Rectal smooth muscle tissue (tissue), 1 donor: Measurements from ENCODE around the gene RTL5.

Source experiments
- H3K27ac ChIP-seq: one replicate; pipeline ENCODE4 v1.7.0; 2013; ENCODE audit warnings: low read depth, low read length, inconsistent platforms
- H3K27me3 ChIP-seq: one replicate; pipeline ENCODE4 v1.7.0; 2013; ENCODE audit warnings: low read length; ENCODE audit not compliant: control insufficient read depth, insufficient read depth
- H3K36me3 ChIP-seq: one replicate; pipeline ENCODE4 v1.7.0; 2013; ENCODE audit warnings: low read length; ENCODE audit not compliant: control insufficient read depth, insufficient read depth
- H3K4me1 ChIP-seq: one replicate; pipeline ENCODE4 v1.7.0; 2013; ENCODE audit warnings: low read length; ENCODE audit not compliant: control insufficient read depth, insufficient read depth
- H3K4me3 ChIP-seq: one replicate; pipeline ENCODE4 v1.7.0; 2013; ENCODE audit warnings: low read length
- H3K9ac ChIP-seq: one replicate; pipeline ENCODE4 v1.7.0; 2013; ENCODE audit warnings: low read length

The RTL5 gene

GRCh38 chrX:72100824-72101351 is 30.8 kb downstream of the RTL5 start:
- H3K4me3 ChIP-seq = no peak overlapping the region
- peaks cover 3% of the 10 kb centered on the region for H3K27me3 ChIP-seq

GRCh38 chrX:72100051-72100755 is 31.5 kb downstream of the RTL5 start:
- no peaks in the 10 kb centered on the region for H3K4me1 ChIP-seq
- H3K27ac ChIP-seq = no peak overlapping the region
- H3K27me3 ChIP-seq = peaks cover 3% of the 10 kb centered on the region
- no peaks in the 10 kb centered on the region for H3K36me3 ChIP-seq
- H3K9ac ChIP-seq = no peak overlapping the region
- H3K4me3 ChIP-seq = no peak overlapping the region

More at GRCh38 chrX:72100824-72101351, 30.8 kb downstream of the RTL5 start:
- no peaks in the 10 kb centered on the region for H3K36me3 ChIP-seq
- H3K27ac ChIP-seq = no peak overlapping the region
- no peak overlapping the region for H3K9ac ChIP-seq
- H3K4me1 ChIP-seq = no peaks in the 10 kb centered on the region

DNA sequence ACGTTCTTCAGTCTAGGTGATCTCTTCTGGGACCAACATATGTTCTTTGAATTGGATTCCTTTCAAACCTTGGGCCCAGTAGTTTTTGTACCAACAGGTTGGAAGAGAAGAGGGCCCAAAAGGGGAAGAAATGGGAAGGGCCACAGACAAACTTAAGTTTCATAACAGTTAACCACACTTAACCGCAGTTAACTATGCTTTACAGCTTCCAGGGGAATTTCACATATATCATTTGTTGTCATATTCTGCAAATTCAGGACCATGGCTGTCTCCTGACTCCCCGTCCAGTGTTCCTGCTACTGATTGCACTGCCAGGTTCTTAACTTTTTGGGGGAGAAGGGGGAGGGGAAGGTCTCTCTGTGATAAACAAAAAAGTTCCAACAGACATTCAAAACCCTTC is 34.6 kb downstream of the RTL5 start:
- Histone ChIP-seq H3K36me3 (no peaks in the 10 kb centered on the region), H3K9ac (no peak overlapping the region), H3K4me1 (no peaks in the 10 kb centered on the region), H3K27me3 (peaks cover 3% of the 10 kb centered on the region), H3K27ac (no peak overlapping the region), H3K4me3 (no peak overlapping the region)

DNA sequence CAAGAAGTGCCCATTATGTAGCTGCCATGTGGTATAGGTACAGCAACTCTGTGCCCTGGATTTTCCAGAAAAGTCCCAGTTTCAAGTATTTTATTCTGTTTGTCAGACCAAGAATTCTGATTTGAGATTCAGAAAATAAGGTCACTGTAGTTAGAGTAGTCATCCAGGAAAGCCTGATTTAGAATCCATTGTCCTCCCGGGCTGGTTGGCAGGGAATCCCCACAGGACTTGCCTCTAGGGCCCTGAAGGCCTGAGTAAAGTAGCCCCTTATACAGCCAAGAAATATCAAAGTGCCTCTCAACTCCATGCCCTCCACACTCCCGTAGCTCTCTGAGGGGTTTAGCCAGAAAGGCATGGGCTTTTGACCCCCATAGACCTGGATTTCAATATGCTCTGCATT is 36.3 kb downstream of the RTL5 start:
- Histone ChIP-seq H3K36me3 (no peaks in the 10 kb centered on the region), H3K9ac (no peak overlapping the region), H3K27ac (no peak overlapping the region), H3K4me3 (no peak overlapping the region), H3K4me1 (no peaks in the 10 kb centered on the region), H3K27me3 (peaks cover 3% of the 10 kb centered on the region)

- Histone ChIP-seq H3K36me3 (no peaks in the 10 kb centered on the region), H3K27me3 (peaks cover 2% of the 10 kb centered on the region), H3K4me1 (no peaks in the 10 kb centered on the region), H3K4me3 (no peak overlapping the region), H3K9ac (no peak overlapping the region), H3K27ac (no peak overlapping the region)
Observed at GRCh38 chrX:72094894-72095293, 36.8 kb downstream of the RTL5 start.

- Histone ChIP-seq H3K27me3 (no peaks in the 10 kb centered on the region), H3K27ac (no peak overlapping the region), H3K4me1 (no peaks in the 10 kb centered on the region), H3K9ac (no peak overlapping the region), H3K36me3 (no peaks in the 10 kb centered on the region), H3K4me3 (no peak overlapping the region)
Observed at GRCh38 chrX:72089254-72089653, 42.5 kb downstream of the RTL5 start.

- no peak overlapping the region for H3K27ac ChIP-seq
- no peak overlapping the region for H3K4me3 ChIP-seq
- H3K36me3 ChIP-seq = no peaks in the 10 kb centered on the region
- no peaks in the 10 kb centered on the region for H3K27me3 ChIP-seq
- no peaks in the 10 kb centered on the region for H3K4me1 ChIP-seq
- H3K9ac ChIP-seq = no peak overlapping the region
Observed at GRCh38 chrX:72088761-72089160, 43.0 kb downstream of the RTL5 start.

GRCh38 chrX:72086995-72087394 is 44.7 kb downstream of the RTL5 start:
- Histone ChIP-seq H3K36me3 (no peaks in the 10 kb centered on the region), H3K9ac (no peak overlapping the region), H3K4me3 (no peak overlapping the region), H3K4me1 (no peaks in the 10 kb centered on the region), H3K27me3 (no peaks in the 10 kb centered on the region), H3K27ac (no peak overlapping the region)

DNA sequence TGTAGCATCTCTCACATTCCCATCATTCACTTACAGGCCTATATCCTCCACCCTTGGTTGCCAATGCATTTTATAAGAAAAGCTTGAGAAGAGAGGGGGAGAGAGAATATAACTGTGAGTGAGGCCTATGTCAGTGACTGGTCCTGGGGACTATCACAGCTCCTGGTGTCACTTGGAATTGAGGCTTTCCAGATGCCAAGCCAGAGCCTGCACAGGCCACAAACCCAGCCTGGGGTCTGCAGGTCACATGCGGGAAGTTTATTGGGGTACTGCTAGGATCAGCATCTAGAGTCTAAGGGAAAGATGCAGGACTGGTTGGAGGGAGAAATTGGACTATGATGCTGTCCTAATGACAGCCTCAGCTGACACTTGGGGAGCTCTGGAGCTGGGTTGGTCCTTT is 47.6 kb downstream of the RTL5 start:
- no peak overlapping the region for H3K27ac ChIP-seq

GRCh38 chrX:72083291-72083690 is 48.4 kb downstream of the RTL5 start:
- H3K27ac ChIP-seq = no peak overlapping the region
- no peaks in the 10 kb centered on the region for H3K36me3 ChIP-seq
- H3K4me3 ChIP-seq = no peak overlapping the region
- H3K27me3 ChIP-seq = no peaks in the 10 kb centered on the region
- no peak overlapping the region for H3K9ac ChIP-seq
- H3K4me1 ChIP-seq = no peaks in the 10 kb centered on the region

More for the DNA sequence above, 47.6 kb downstream of the RTL5 start:
- no peaks in the 10 kb centered on the region for H3K36me3 ChIP-seq
- no peak overlapping the region for H3K9ac ChIP-seq
- no peaks in the 10 kb centered on the region for H3K4me1 ChIP-seq
- no peaks in the 10 kb centered on the region for H3K27me3 ChIP-seq
- no peak overlapping the region for H3K4me3 ChIP-seq

DNA sequence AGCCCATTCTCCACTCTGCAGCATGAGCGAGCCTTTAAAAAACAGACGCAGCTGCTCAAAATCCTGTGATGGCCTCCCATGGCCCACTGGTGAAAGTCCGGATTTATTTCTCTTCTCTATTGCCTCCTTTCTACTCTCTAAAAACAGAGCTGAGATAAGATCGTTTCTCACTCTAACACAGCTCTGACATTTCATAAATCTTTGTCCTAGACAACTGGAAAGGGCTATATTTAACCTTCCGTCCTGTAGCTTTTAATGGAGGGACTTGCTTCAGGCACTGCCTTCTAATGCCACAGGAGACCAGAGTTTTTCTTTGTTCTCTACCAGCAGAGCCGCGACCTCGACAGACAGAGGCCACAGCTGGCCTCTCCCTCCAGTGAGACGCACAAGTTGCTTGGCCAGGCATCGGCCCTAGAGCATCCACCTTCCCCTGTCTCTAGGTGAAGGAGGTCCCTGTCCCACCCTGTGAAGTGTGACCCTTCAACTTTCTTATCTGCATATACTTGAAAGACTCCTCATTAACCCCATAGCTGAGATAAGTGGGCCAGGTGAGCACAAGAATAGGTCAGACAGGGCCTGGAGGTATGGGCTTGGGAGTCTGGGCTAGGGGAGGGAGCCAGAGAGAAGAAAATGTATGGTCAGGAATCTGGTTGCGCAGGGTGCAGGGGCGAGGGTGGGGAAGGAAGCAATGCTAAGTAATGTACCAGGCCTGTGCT is 50.0 kb downstream of the RTL5 start:
- Histone ChIP-seq H3K36me3 (no peaks in the 10 kb centered on the region), H3K4me3 (no peak overlapping the region), H3K4me1 (no peaks in the 10 kb centered on the region), H3K27ac (no peak overlapping the region), H3K9ac (no peak overlapping the region), H3K27me3 (no peaks in the 10 kb centered on the region)

GRCh38 chrX:72080800-72081199 is 50.9 kb downstream of the RTL5 start:
- no peaks in the 10 kb centered on the region for H3K4me1 ChIP-seq
- no peak overlapping the region for H3K9ac ChIP-seq
- no peaks in the 10 kb centered on the region for H3K27me3 ChIP-seq
- no peak overlapping the region for H3K4me3 ChIP-seq
- no peak overlapping the region for H3K27ac ChIP-seq
- no peaks in the 10 kb centered on the region for H3K36me3 ChIP-seq

- no peak overlapping the region for H3K27ac ChIP-seq
- H3K36me3 ChIP-seq = no peaks in the 10 kb centered on the region
- H3K4me1 ChIP-seq = no peaks in the 10 kb centered on the region
- H3K4me3 ChIP-seq = no peak overlapping the region
- H3K9ac ChIP-seq = no peak overlapping the region
- H3K27me3 ChIP-seq = no peaks in the 10 kb centered on the region
Observed at GRCh38 chrX:72080150-72080549, 51.6 kb downstream of the RTL5 start.
